IMR-90 (cell line): ENCODE measurements around the gene DHRSX. TPM values are rescaled to one million over a fixed set of nuclear protein-coding genes. Genes with fewer than 3 reads are reported as not detected.
A peak's percentile ranks its signal among the peaks of the same experiment; 100 is the strongest.

Experiments used
- ATAC-seq: fragments of 200-7000 bp; cut with Tn5 transposase; 2 replicates; pipeline ENCODE4 v1.9.1; 2020; ENCODE audit warnings: low read depth, mild to moderate bottlenecking, moderate library complexity
- BruUV-seq: library from RNA; stranded (reverse); fragments of 400-500 nt; replicated peaks from 2 replicates; lab custom pipeline; 2021; lab: Mats Ljungman, UMichigan
- CTCF ChIA-PET: fragments of 300-600 bp; formaldehyde crosslinking; extraction: SDS; loops from one replicate; lab custom pipeline; 2021; ENCODE audit warnings: antibody characterized with exemption; lab: Yijun Ruan, JAX
- POLR2A ChIA-PET: fragments of 300-600 bp; sonication (Branson Sonifier 250); formaldehyde crosslinking; loops from one replicate; lab custom pipeline; 2022; ENCODE audit warnings: antibody characterized with exemption; ENCODE audit not compliant: unreplicated experiment; lab: Charles Lee
- DNase-seq: peaks from one replicate; pipeline ENCODE4 v3.0.0; 2013
- H2AFZ ChIP-seq: replicated peaks from 2 replicates; pipeline ENCODE3; 2013; ENCODE audit warnings: low read length, mild to moderate bottlenecking; ENCODE audit not compliant: poor library complexity
- H2AK5ac ChIP-seq: 2 replicates; pipeline ENCODE4 v1.6.1; 2013; ENCODE audit warnings: low read depth, low read length, inconsistent platforms
- H2AK9ac ChIP-seq: replicated peaks from 2 replicates; pipeline ENCODE3; 2013; ENCODE audit warnings: mild to moderate bottlenecking, low read depth, low read length, moderate library complexity; ENCODE audit not compliant: poor library complexity
- H2BK120ac ChIP-seq: 2 replicates; pipeline ENCODE4 v1.6.1; 2013; ENCODE audit warnings: low read depth, low read length, inconsistent platforms
- H2BK15ac ChIP-seq: 3 replicates; pipeline ENCODE4 v1.6.1; 2013; ENCODE audit warnings: low read depth, low read length, inconsistent platforms
- H2BK20ac ChIP-seq: 2 replicates; pipeline ENCODE4 v1.6.1; 2013; ENCODE audit warnings: low read depth, mild to moderate bottlenecking, inconsistent platforms, low read length, moderate library complexity
- H2BK5ac ChIP-seq: 2 replicates; pipeline ENCODE4 v1.6.1; 2013; ENCODE audit warnings: mild to moderate bottlenecking, low read depth, low read length, inconsistent platforms; ENCODE audit not compliant: poor library complexity, severe bottlenecking
- H3K14ac ChIP-seq: replicated peaks from 2 replicates; pipeline ENCODE4 v1.6.1; 2013; ENCODE audit warnings: low read depth, low read length, inconsistent platforms
- H3K18ac ChIP-seq: 2 replicates; pipeline ENCODE4 v1.6.1; 2013; ENCODE audit warnings: low read depth, low read length, control low read depth
- H3K23ac ChIP-seq: 2 replicates; pipeline ENCODE4 v1.6.1; 2013; ENCODE audit warnings: low read depth, low read length, inconsistent platforms
- H3K27ac ChIP-seq: 2 replicates; pipeline ENCODE4 v1.5.1; 2013; ENCODE audit warnings: mild to moderate bottlenecking, control low read depth, low read length; ENCODE audit not compliant: insufficient read depth
- H3K27me3 ChIP-seq: 2 replicates; pipeline ENCODE4 v1.6.1; 2013; ENCODE audit warnings: low read length; ENCODE audit not compliant: control insufficient read depth, insufficient read depth
- H3K36me3 ChIP-seq: 2 replicates; pipeline ENCODE4 v1.6.1; 2013; ENCODE audit warnings: low read length, mixed read lengths; ENCODE audit not compliant: control insufficient read depth, insufficient read depth
- H3K4ac ChIP-seq: 2 replicates; pipeline ENCODE4 v1.6.1; 2013; ENCODE audit warnings: low read depth, low read length, inconsistent platforms
- H3K4me1 ChIP-seq: 2 replicates; pipeline ENCODE4 v1.6.1; 2013; ENCODE audit warnings: low read length, mixed read lengths; ENCODE audit not compliant: control insufficient read depth, insufficient read depth
- H3K4me2 ChIP-seq: 2 replicates; pipeline ENCODE4 v1.6.1; 2013; ENCODE audit warnings: low read depth, mild to moderate bottlenecking, control low read depth, low read length, moderate library complexity
- H3K4me3 ChIP-seq: 2 replicates; pipeline ENCODE4 v1.5.1; 2013; ENCODE audit warnings: low read depth, mild to moderate bottlenecking, control low read depth, low read length, moderate library complexity; ENCODE audit not compliant: insufficient read depth
- H3K56ac ChIP-seq: 2 replicates; pipeline ENCODE4 v1.6.1; 2013; ENCODE audit warnings: low read length, inconsistent platforms; ENCODE audit not compliant: insufficient read depth; ENCODE audit errors: extremely low read depth
- H3K79me1 ChIP-seq, 2 experiments: 2 replicates each; pipeline ENCODE4 v1.6.1; 2013; ENCODE audit warnings: low read length in 2 of 2, inconsistent platforms in 1 of 2, low read depth in 1 of 2
- H3K9ac ChIP-seq: 2 replicates; pipeline ENCODE4 v1.6.1; 2013; ENCODE audit warnings: low read depth, low read length, control low read depth
- H3K9me1 ChIP-seq: 2 replicates; pipeline ENCODE4 v1.6.1; 2013; ENCODE audit warnings: low read length, inconsistent platforms; ENCODE audit not compliant: insufficient read depth
- H3K9me3 ChIP-seq: 2 replicates; pipeline ENCODE4 v1.6.1; 2013; ENCODE audit warnings: low read length; ENCODE audit not compliant: control insufficient read depth, insufficient read depth
- H4K20me1 ChIP-seq: 2 replicates; pipeline ENCODE4 v1.6.1; 2013; ENCODE audit warnings: low read length, inconsistent platforms; ENCODE audit not compliant: insufficient read depth
- H4K5ac ChIP-seq: 2 replicates; pipeline ENCODE4 v1.6.1; 2013; ENCODE audit warnings: mild to moderate bottlenecking, low read depth, low read length, control low read depth
- H4K8ac ChIP-seq, 2 experiments: 2 replicates each; pipeline ENCODE4 v1.6.1; 2013; ENCODE audit warnings: low read depth in 2 of 2, low read length in 2 of 2, control low read depth in 1 of 2, inconsistent platforms in 1 of 2
- H4K91ac ChIP-seq: 2 replicates; pipeline ENCODE4 v1.6.1; 2013; ENCODE audit warnings: low read depth, low read length, inconsistent platforms; ENCODE audit not compliant: insufficient read depth
- BHLHE40 ChIP-seq: fragments of 150-350 bp; IDR thresholded peaks from 2 replicates; pipeline ENCODE4 v1.6.1; 2016; ENCODE audit warnings: mild to moderate bottlenecking, low read depth, low read length
- CEBPB ChIP-seq: IDR thresholded peaks from 2 replicates; pipeline ENCODE4 v1.6.1; 2012; ENCODE audit warnings: low read depth, low read length, improper control_type of control experiment
- NFE2L2 ChIP-seq: fragments of 150-350 bp; IDR thresholded peaks from 2 replicates; pipeline ENCODE4 v1.6.1; 2016; ENCODE audit warnings: low read depth, mild to moderate bottlenecking, low read length
- RAD21 ChIP-seq: IDR thresholded peaks from 2 replicates; pipeline ENCODE4 v1.6.1; 2012; ENCODE audit warnings: low read length, improper control_type of control experiment
- RCOR1 ChIP-seq: IDR thresholded peaks from 2 replicates; pipeline ENCODE4 v1.6.1; 2012; ENCODE audit warnings: mild to moderate bottlenecking, low read length, improper control_type of control experiment; ENCODE audit not compliant: insufficient replicate concordance
- WGBS, 2 experiments: methylation state at CpG; one replicate each; pipeline versions ENCODE4 v1.1.5 to v1.1.7; 2013; ENCODE audit warnings: missing lambda C conversion rate in 2 of 2; ENCODE audit not compliant: insufficient read length in 1 of 2; ENCODE audit errors: extremely low coverage in 2 of 2; 5-methylcytosine and 5-hydroxymethylcytosine counted together
- dilution Hi-C: fragments of 300-500 bp; cut with HindIII; formaldehyde crosslinking; loops from one replicate; pipeline ENCODE4 v1.14.3; 2018; ENCODE audit warnings: low sequenced_read_pairs; ENCODE audit not compliant: unreplicated experiment
- in situ Hi-C: fragments of 300-500 bp; cut with MboI; formaldehyde crosslinking; loops from 3 replicates; pipeline ENCODE4 v1.14.3; 2019; ENCODE audit warnings: low sequenced_read_pairs, inconsistent platforms, mixed read lengths
- intact Hi-C: fragments of 100-400 bp; cut with micrococcal nuclease; formaldehyde crosslinking; loops from 2 replicates; pipeline ENCODE4 v1.10.0; 2022
- polyA plus RNA-seq, 3 experiments: library from polyadenylated mRNA; depleted of rRNA; stranded (reverse); fragments of >200 nt; gene quantifications; 2 replicates each; pipeline ENCODE4 v1.2.3, GENCODE V29; 2012; ENCODE audit warnings: low replicate concordance in 1 of 3
- total RNA-seq: library from RNA; depleted of rRNA; stranded (reverse); fragments of >200 nt; gene quantifications from 2 replicates; pipeline ENCODE4 v1.2.3, GENCODE V29; 2012

Gene DHRSX
- total and polyA plus RNA-seq, 2 of the 4 experiments (the other 2 are of a cell fraction), result 26.2 to 38.0 TPM

DNA sequence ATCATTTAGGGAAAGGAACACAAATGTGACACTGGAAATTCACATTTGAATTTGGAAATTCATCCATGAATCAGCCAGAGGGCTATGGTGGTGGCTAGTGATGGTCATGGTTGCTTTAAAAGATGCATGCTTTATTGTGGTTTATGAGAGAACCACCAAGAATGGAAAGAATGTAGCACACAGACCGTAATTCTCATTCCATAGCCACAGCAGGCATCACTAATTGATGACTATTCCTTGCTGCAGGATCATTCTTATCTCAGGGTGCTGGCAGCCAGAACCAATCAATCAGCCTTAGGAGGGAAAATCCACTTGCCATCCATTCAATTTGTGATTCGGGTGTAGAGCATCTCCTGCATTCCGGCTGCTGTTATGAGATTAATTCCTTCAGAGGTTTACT is 115.6 kb downstream of the DHRSX start:
- Histone ChIP-seq H2AFZ (no peak overlapping the region), H4K20me1 (peaks cover 7% of the 10 kb centered on the region), H3K4me1 (peaks cover 5% of the 10 kb centered on the region), H3K27me3 (no peaks in the 10 kb centered on the region), H3K4me3 (no peak overlapping the region), H4K8ac (no peak overlapping the region), H3K23ac (no peak overlapping the region), H3K9me3 (peaks cover 5% of the 10 kb centered on the region), H2AK9ac (no peak overlapping the region), H2AK5ac (no peak overlapping the region), H3K27ac (no peak overlapping the region), H2BK5ac (no peak overlapping the region), H3K14ac (no peak overlapping the region), H4K91ac (no peak overlapping the region), H2BK15ac (no peak overlapping the region), H3K36me3 (peaks cover 1% of the 10 kb centered on the region; the same call in 1 of the 2 replicates), H3K79me1 (peaks cover 19 to 32% of the 10 kb centered on the region in 2 experiments; a peak in 3 of 4 replicates), H3K4ac (no peak overlapping the region), H4K5ac (no peak overlapping the region), H3K56ac (no peak overlapping the region), H3K9ac (no peak overlapping the region), H3K4me2 (no peak overlapping the region), H2BK120ac (no peak overlapping the region), H2BK20ac (no peak overlapping the region), H3K18ac (no peak overlapping the region), H3K9me1 (no peaks in the 10 kb centered on the region)
- intact Hi-C loops (no loop called here), in situ Hi-C loops (no loop called here), dilution Hi-C loops (no loop called here)
- TF ChIP-seq RAD21 (no peak), CEBPB (no peak), RCOR1 (peak; percentile 27), BHLHE40 (no peak; the same call in 1 of the 2 replicates), NFE2L2 (no peak)
- ATAC-seq, result peak; percentile 76
- WGBS, 2 experiments, result no CpG with 5 or more reads among the region's 3 CpGs
- no TSS peak for BruUV-seq
- ChIA-PET POLR2A (no interaction called here), CTCF (no interaction called here)
- DNase-seq, result peak; percentile 88
